ENCODE measurements around the gene MAPKAPK3.
"Not testable (repeated sequence)": the region's sequence is repeated elsewhere in the genome, so short reads cannot be mapped to it uniquely, and the experiment has no call there.

Gene MAPKAPK3

GRCh38 chr3:50674349-50675178 is 57.6 kb downstream of the MAPKAPK3 start, which contains the start of gene DOCK3:
Gene DOCK3, plus strand, starts transcription at chr3:50674927. Its CDS starts 337 bp downstream, at chr3:50675264.
- no peak within 1 kb of the TSS for H3K4me3 ChIP-seq (ENCODE audit: low read depth, low read length)
- TF ChIP-seq CTCF (IDR thresholded peaks at IDR 0.05; ENCODE audit: borderline replicate concordance, insufficient read depth, low read depth, low read length): no peak

GRCh38 chr3:50675179-50676030 is 58.5 kb downstream of the MAPKAPK3 start:
- TF ChIP-seq CTCF (IDR thresholded peaks at IDR 0.05; ENCODE audit: borderline replicate concordance, insufficient read depth, low read depth, low read length): peak; percentile 42; the same call in 1 of the 2 replicates
- H3K4me3 ChIP-seq (ENCODE audit: low read depth, low read length): no peak overlapping the region

GRCh38 chr3:50676031-50676705 is 59.2 kb downstream of the MAPKAPK3 start:
- no peak for TF ChIP-seq CTCF (IDR thresholded peaks at IDR 0.05; ENCODE audit: borderline replicate concordance, insufficient read depth, low read depth, low read length)
- H3K4me3 ChIP-seq (ENCODE audit: low read depth, low read length): no peak overlapping the region

- TF ChIP-seq CTCF (IDR thresholded peaks at IDR 0.05; ENCODE audit: borderline replicate concordance, insufficient read depth, low read depth, low read length): no peak
- H3K4me3 ChIP-seq (ENCODE audit: low read depth, low read length): no peak overlapping the region
Measured at GRCh38 chr3:50687127-50687751, 70.3 kb downstream of the MAPKAPK3 start.

GRCh38 chr3:50687916-50688315 is 71.0 kb downstream of the MAPKAPK3 start:
- TF ChIP-seq CTCF (IDR thresholded peaks at IDR 0.05; ENCODE audit: borderline replicate concordance, insufficient read depth, low read depth, low read length): no peak

GRCh38 chr3:50688602-50689001 is 71.7 kb downstream of the MAPKAPK3 start:
- not testable (repeated sequence) for H3K4me3 ChIP-seq (ENCODE audit: low read depth, low read length)

More at GRCh38 chr3:50687916-50688315, 71.0 kb downstream of the MAPKAPK3 start:
- H3K4me3 ChIP-seq (ENCODE audit: low read depth, low read length): no peak overlapping the region

- H3K4me3 ChIP-seq (ENCODE audit: low read depth, low read length): no peak overlapping the region
- no peak for TF ChIP-seq CTCF (IDR thresholded peaks at IDR 0.05; ENCODE audit: borderline replicate concordance, insufficient read depth, low read depth, low read length)
Measured at GRCh38 chr3:50689558-50689957, 72.6 kb downstream of the MAPKAPK3 start.
